Esophagus squamous epithelium (tissue), 4 donors: Measurements from ENCODE around the gene OR10V1.

Experiments used
- POLR2A ChIP-seq, 4 donors: fragments of 450-650 bp; IDR thresholded peaks; one replicate each; pipeline ENCODE4 v1.6.1; 2017; ENCODE audit warnings: antibody characterized with exemption in 4 of 4, mild to moderate bottlenecking in 4 of 4, moderate library complexity in 3 of 4
- TF ChIP-seq, protein P1 (sequence below), 6 experiments: fragments of 450-650 bp in 4 of 6; fragments of 200-600 bp in 2 of 6; sonication (generic) in 2 of 6; IDR thresholded peaks; one replicate each; pipeline ENCODE4 v1.5.1; 2016 to 2019; ENCODE audit warnings: antibody characterized with exemption in 6 of 6, mild to moderate bottlenecking in 4 of 6, moderate library complexity in 4 of 6

DNA sequence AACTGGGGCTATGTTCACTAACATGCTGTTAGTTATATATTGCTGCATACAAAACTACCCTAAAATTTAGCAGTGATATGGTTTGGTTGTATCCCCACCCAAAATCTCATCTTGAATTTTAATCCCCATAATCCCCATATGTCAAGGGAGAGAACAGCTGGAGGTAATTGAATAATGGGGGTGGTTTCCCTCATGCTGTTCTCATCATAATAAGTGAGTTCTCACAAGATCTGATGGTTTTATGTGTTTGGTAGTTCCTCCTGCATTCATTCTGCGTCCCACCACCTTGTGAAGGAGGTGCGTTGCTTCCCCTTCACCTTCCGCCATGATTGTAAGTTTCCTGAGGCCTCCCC is 34.9 kb downstream of the OR10V1 start:
- TF ChIP-seq, protein P1, sequence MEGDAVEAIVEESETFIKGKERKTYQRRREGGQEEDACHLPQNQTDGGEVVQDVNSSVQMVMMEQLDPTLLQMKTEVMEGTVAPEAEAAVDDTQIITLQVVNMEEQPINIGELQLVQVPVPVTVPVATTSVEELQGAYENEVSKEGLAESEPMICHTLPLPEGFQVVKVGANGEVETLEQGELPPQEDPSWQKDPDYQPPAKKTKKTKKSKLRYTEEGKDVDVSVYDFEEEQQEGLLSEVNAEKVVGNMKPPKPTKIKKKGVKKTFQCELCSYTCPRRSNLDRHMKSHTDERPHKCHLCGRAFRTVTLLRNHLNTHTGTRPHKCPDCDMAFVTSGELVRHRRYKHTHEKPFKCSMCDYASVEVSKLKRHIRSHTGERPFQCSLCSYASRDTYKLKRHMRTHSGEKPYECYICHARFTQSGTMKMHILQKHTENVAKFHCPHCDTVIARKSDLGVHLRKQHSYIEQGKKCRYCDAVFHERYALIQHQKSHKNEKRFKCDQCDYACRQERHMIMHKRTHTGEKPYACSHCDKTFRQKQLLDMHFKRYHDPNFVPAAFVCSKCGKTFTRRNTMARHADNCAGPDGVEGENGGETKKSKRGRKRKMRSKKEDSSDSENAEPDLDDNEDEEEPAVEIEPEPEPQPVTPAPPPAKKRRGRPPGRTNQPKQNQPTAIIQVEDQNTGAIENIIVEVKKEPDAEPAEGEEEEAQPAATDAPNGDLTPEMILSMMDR (IDR thresholded peaks at IDR 0.05): no peak
- TF ChIP-seq POLR2A (IDR thresholded peaks at IDR 0.05): no peak
